ENCODE measurements around the gene DGCR6.
"Not testable (repeated sequence)": the region's sequence is repeated elsewhere in the genome, so short reads cannot be mapped to it uniquely, and the experiment has no call there.

Gene DGCR6

DNA sequence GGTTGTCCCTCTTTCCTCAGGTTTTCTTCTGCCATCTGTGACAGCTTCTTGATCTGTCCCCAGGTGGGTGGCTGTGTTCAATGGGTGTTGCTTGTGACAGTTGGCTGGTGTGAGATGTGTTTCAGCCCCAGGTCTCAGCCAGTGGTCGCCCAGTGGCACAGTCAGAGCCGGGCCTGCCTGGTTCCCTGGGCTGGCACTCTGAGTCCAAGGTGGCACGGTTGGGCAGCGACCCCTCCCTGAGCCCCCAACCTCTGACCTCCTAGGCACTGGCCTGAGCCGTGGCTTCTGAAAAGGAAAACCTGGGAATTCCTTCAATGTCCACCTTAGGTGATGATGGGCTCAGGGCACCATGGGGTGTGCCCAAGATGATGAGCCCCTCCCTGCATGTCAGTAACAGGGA is 44.0 kb downstream of the DGCR6 start:
- Histone ChIP-seq H3K36me3 (ENCODE audit: control insufficient read depth in 4 of 4, insufficient read depth in 4 of 4, low read length in 3 of 4) (no peaks in the 10 kb centered on the region), H3K4me3 (ENCODE audit: control insufficient read depth in 1 of 7, extremely low read depth in 1 of 7, insufficient read depth in 4 of 7, low read depth in 2 of 7, low read length in 6 of 7) (no peak overlapping the region), H3K4me1 (ENCODE audit: control extremely low read depth in 1 of 4, control insufficient read depth in 4 of 4, insufficient read depth in 4 of 4, low read length in 3 of 4) (peaks cover 0 to 3% (median 0%) of the 10 kb centered on the region in 4 experiments), H3K9me3 (ENCODE audit: control extremely low read depth in 1 of 5, control insufficient read depth in 4 of 5, insufficient read depth in 2 of 5, low read depth in 1 of 5, low read length in 4 of 5) (no peaks in the 10 kb centered on the region), H3K27me3 (replicated peaks in 2 of 5; ENCODE audit: control insufficient read depth in 4 of 5, insufficient read depth in 5 of 5, low read length in 4 of 5) (peaks cover 0 to 1% (median 0%) of the 10 kb centered on the region in 5 experiments), H3K27ac (ENCODE audit: insufficient read depth in 1 of 2, low read depth in 1 of 2, low read length in 2 of 2, poor library complexity in 1 of 2, severe bottlenecking in 2 of 2) (no peak overlapping the region)
- no peak for DNase-seq
- 100% methylated on average over 4 of the region's 5 CpGs for WGBS (ENCODE audit: insufficient coverage)
- ChIA-PET CTCF (no interaction called here), POLR2A (no interaction called here)

DNA sequence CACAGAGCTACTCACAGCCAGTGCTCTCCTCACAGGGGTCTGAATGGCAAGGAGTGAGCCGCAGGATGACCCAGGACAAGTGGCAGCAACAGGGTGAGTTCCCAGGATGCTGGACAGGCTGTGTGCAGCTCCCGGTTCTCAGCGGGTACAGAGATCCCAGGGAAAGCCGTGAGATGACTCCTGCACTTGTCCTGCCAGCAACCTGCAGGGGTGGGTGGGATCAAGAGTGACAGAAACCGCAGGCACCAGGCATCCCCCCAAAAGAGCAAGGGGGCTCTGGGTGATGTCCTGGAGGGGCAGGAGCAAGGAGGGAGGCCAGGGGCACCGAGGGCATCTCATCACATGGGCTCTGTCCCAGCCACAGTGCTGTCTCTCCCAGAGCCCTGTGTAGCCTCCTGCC is 45.9 kb downstream of the DGCR6 start:
- no peak overlapping the region for H3K27ac ChIP-seq (ENCODE audit: insufficient read depth in 1 of 2, low read depth in 1 of 2, low read length in 2 of 2, poor library complexity in 1 of 2, severe bottlenecking in 2 of 2)
- peaks cover 0 to 1% (median 0%) of the 10 kb centered on the region in 5 experiments for H3K27me3 ChIP-seq (replicated peaks in 2 of 5; ENCODE audit: control insufficient read depth in 4 of 5, insufficient read depth in 5 of 5, low read length in 4 of 5)
- no peaks in the 10 kb centered on the region for H3K9me3 ChIP-seq (ENCODE audit: control extremely low read depth in 1 of 5, control insufficient read depth in 4 of 5, insufficient read depth in 2 of 5, low read depth in 1 of 5, low read length in 4 of 5)
- POLR2A ChIA-PET = interaction anchor here (0.7 kb wide), 1 partner anchor 98 kb away, joined by 3 read pairs; no protein-coding TSS in a partner anchor
- no peak for DNase-seq
- peaks cover 0 to 3% (median 0%) of the 10 kb centered on the region in 4 experiments for H3K4me1 ChIP-seq (ENCODE audit: control extremely low read depth in 1 of 4, control insufficient read depth in 4 of 4, insufficient read depth in 4 of 4, low read length in 3 of 4)
- H3K4me3 ChIP-seq (ENCODE audit: control insufficient read depth in 1 of 7, extremely low read depth in 1 of 7, insufficient read depth in 4 of 7, low read depth in 2 of 7, low read length in 6 of 7) = no peak overlapping the region
- H3K36me3 ChIP-seq (ENCODE audit: control insufficient read depth in 4 of 4, insufficient read depth in 4 of 4, low read length in 3 of 4) = no peaks in the 10 kb centered on the region
- CTCF ChIA-PET = no interaction called here
- WGBS (ENCODE audit: insufficient coverage) = 91% methylated on average over 4 of the region's 6 CpGs

DNA sequence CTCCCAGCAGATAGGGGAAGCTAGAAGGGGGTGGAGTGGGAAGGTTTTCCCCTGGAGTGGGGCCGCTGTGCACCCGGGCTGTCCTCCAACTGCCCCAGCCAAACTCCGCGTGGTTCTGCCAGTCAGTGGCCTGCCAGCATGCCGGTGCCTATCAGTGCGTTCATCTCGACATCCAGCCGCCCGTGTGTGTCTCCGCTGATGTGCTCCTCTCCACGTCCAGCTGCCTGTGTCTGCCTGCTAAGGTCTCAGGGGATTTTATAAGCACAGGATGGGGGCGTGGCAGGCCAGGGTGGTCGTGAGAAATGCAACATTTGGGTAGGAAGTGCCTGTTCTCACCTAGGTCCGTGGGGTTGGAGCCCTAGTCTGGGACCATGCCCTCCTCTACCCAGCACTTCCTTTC is 47.0 kb downstream of the DGCR6 start:
- H3K9me3 ChIP-seq (ENCODE audit: control extremely low read depth in 1 of 5, control insufficient read depth in 4 of 5, insufficient read depth in 2 of 5, low read depth in 1 of 5, low read length in 4 of 5); H3K27me3 ChIP-seq (replicated peaks in 2 of 5; ENCODE audit: control insufficient read depth in 4 of 5, insufficient read depth in 5 of 5, low read length in 4 of 5); H3K36me3 ChIP-seq (ENCODE audit: control insufficient read depth in 4 of 4, insufficient read depth in 4 of 4, low read length in 3 of 4); H3K4me1 ChIP-seq (ENCODE audit: control extremely low read depth in 1 of 4, control insufficient read depth in 4 of 4, insufficient read depth in 4 of 4, low read length in 3 of 4); H3K4me3 ChIP-seq (ENCODE audit: control insufficient read depth in 1 of 7, extremely low read depth in 1 of 7, insufficient read depth in 4 of 7, low read depth in 2 of 7, low read length in 6 of 7); H3K27ac ChIP-seq (ENCODE audit: insufficient read depth in 1 of 2, low read depth in 1 of 2, low read length in 2 of 2, poor library complexity in 1 of 2, severe bottlenecking in 2 of 2); CTCF ChIA-PET; DNase-seq; POLR2A ChIA-PET: not testable (repeated sequence)
- WGBS (ENCODE audit: insufficient coverage) = 72% methylated on average over 10 of the region's 14 CpGs

DNA sequence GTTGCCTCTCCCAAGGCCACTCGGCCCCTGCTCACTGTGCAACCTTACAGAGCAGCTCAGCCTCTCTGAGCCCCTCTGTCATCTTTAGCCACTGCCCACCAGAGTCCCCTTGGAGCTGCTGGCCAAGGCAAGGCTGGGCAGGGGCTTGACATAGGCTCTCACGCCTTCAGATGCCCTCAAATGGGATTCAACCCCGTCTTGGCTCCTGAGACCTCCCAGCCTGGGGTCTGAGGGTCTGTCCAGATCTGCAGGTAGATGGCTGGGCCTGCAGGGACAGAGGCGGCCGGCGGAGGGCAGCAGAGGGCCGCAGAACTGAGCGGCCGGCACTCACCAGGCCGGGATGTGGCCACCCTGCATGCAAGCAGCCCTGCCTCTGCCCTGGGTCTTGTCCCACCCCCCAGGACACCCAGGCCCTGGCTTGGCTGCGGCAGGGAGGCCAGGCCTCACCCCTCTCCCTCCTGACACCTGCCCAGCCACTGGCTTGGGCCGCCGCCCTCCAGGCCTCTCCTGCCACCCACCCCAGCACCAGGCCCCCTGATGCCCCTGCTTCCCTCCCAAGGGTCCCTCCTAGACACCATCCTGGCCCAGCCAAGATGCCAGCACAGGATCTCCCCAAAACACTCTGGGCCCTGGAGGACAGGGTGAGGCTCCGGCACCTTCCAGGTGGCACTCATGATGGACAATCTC is 48.3 kb downstream of the DGCR6 start:
- POLR2A ChIA-PET = not testable (repeated sequence)

DNA sequence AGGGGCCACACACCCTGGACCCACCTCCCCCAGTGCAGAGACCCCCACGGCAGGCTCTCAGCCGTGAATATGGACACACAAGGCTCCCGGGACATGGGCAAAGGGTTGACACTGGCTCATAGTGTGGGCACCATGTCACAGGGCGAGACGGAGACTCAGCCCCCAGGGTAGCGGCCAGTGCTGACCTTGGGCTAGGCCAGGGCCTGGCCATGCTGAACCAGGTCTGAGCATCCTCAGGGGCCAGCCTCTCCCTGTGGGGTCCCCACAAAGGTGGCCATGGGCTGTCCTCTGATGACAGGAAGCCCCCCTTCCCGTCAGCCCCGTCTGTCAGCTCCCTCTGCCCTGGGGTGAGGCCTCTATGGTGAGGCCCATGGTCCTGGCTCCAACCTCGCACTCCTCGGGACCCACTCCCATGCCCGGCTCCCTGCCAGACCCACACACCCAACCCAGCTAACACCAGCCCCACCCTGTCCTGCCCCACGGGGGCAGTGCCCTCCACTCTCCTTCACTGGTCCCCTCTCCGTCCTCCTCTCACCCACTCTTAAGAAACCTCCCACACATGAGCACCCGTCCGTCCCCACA is 49.0 kb downstream of the DGCR6 start:
- no peak for DNase-seq
- Histone ChIP-seq H3K9me3 (ENCODE audit: control extremely low read depth in 1 of 5, control insufficient read depth in 4 of 5, insufficient read depth in 2 of 5, low read depth in 1 of 5, low read length in 4 of 5) (no peaks in the 10 kb centered on the region), H3K4me3 (ENCODE audit: control insufficient read depth in 1 of 7, extremely low read depth in 1 of 7, insufficient read depth in 4 of 7, low read depth in 2 of 7, low read length in 6 of 7) (no peak overlapping the region), H3K27ac (ENCODE audit: insufficient read depth in 1 of 2, low read depth in 1 of 2, low read length in 2 of 2, poor library complexity in 1 of 2, severe bottlenecking in 2 of 2) (no peak overlapping the region), H3K36me3 (ENCODE audit: control insufficient read depth in 4 of 4, insufficient read depth in 4 of 4, low read length in 3 of 4) (no peaks in the 10 kb centered on the region), H3K27me3 (replicated peaks in 2 of 5; ENCODE audit: control insufficient read depth in 4 of 5, insufficient read depth in 5 of 5, low read length in 4 of 5) (no peaks in the 10 kb centered on the region), H3K4me1 (ENCODE audit: control extremely low read depth in 1 of 4, control insufficient read depth in 4 of 4, insufficient read depth in 4 of 4, low read length in 3 of 4) (no peaks in the 10 kb centered on the region)
- WGBS (ENCODE audit: insufficient coverage) = 89% methylated on average over 13 of the region's 15 CpGs
- CTCF ChIA-PET = interaction anchor here (1.0 to 1.4 kb wide), 2 partner anchors 48 to 190 kb away, joined by 3 to 4 read pairs; partner anchors contain the start of genes DGCR6 and ESS2
- POLR2A ChIA-PET = no interaction called here

More for the DNA sequence above, 48.3 kb downstream of the DGCR6 start:
- H3K9me3 ChIP-seq (ENCODE audit: control extremely low read depth in 1 of 5, control insufficient read depth in 4 of 5, insufficient read depth in 2 of 5, low read depth in 1 of 5, low read length in 4 of 5); H3K4me3 ChIP-seq (ENCODE audit: control insufficient read depth in 1 of 7, extremely low read depth in 1 of 7, insufficient read depth in 4 of 7, low read depth in 2 of 7, low read length in 6 of 7); CTCF ChIA-PET; H3K36me3 ChIP-seq (ENCODE audit: control insufficient read depth in 4 of 4, insufficient read depth in 4 of 4, low read length in 3 of 4); H3K27ac ChIP-seq (ENCODE audit: insufficient read depth in 1 of 2, low read depth in 1 of 2, low read length in 2 of 2, poor library complexity in 1 of 2, severe bottlenecking in 2 of 2); H3K4me1 ChIP-seq (ENCODE audit: control extremely low read depth in 1 of 4, control insufficient read depth in 4 of 4, insufficient read depth in 4 of 4, low read length in 3 of 4); H3K27me3 ChIP-seq (replicated peaks in 2 of 5; ENCODE audit: control insufficient read depth in 4 of 5, insufficient read depth in 5 of 5, low read length in 4 of 5): not testable (repeated sequence)
- WGBS (ENCODE audit: insufficient coverage) = 12% methylated on average over 7 of the region's 14 CpGs
- DNase-seq = peak; percentile 28 to 64 (median 61)

DNA sequence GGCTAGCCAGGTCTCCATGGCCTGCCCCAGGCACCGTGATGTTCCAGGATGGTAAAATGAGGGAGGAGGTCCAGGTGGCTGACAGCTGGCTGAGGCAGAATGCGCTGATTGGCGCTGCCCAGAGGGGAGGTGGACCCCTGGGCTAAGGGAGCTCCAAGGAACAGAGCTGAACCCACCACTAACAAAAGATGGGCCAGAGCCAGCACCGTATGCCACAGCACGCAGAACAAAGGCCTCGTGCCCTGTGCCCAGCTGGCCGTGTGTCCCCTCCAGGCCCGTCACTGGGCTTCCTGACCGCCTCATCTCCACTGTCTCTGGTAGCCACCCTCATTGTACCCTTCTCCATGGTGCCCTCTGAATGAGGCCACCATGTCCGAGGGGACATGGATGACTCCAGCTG is 49.6 kb downstream of the DGCR6 start:
- no peaks in the 10 kb centered on the region for H3K36me3 ChIP-seq (ENCODE audit: control insufficient read depth in 4 of 4, insufficient read depth in 4 of 4, low read length in 3 of 4)
- H3K4me3 ChIP-seq (ENCODE audit: control insufficient read depth in 1 of 7, extremely low read depth in 1 of 7, insufficient read depth in 4 of 7, low read depth in 2 of 7, low read length in 6 of 7) = no peak overlapping the region
- WGBS (ENCODE audit: insufficient coverage) = 90% methylated on average over 9 of the region's 10 CpGs
- no peaks in the 10 kb centered on the region for H3K9me3 ChIP-seq (ENCODE audit: control extremely low read depth in 1 of 5, control insufficient read depth in 4 of 5, insufficient read depth in 2 of 5, low read depth in 1 of 5, low read length in 4 of 5)
- DNase-seq = no peak
- no peak overlapping the region for H3K27ac ChIP-seq (ENCODE audit: insufficient read depth in 1 of 2, low read depth in 1 of 2, low read length in 2 of 2, poor library complexity in 1 of 2, severe bottlenecking in 2 of 2)
- CTCF ChIA-PET = interaction anchor here (1.0 to 1.4 kb wide), 2 partner anchors 49 to 189 kb away, joined by 3 to 4 read pairs; partner anchors contain the start of genes DGCR6 and ESS2
- H3K4me1 ChIP-seq (ENCODE audit: control extremely low read depth in 1 of 4, control insufficient read depth in 4 of 4, insufficient read depth in 4 of 4, low read length in 3 of 4) = no peaks in the 10 kb centered on the region
- H3K27me3 ChIP-seq (replicated peaks in 2 of 5; ENCODE audit: control insufficient read depth in 4 of 5, insufficient read depth in 5 of 5, low read length in 4 of 5) = no peaks in the 10 kb centered on the region
- POLR2A ChIA-PET = no interaction called here

DNA sequence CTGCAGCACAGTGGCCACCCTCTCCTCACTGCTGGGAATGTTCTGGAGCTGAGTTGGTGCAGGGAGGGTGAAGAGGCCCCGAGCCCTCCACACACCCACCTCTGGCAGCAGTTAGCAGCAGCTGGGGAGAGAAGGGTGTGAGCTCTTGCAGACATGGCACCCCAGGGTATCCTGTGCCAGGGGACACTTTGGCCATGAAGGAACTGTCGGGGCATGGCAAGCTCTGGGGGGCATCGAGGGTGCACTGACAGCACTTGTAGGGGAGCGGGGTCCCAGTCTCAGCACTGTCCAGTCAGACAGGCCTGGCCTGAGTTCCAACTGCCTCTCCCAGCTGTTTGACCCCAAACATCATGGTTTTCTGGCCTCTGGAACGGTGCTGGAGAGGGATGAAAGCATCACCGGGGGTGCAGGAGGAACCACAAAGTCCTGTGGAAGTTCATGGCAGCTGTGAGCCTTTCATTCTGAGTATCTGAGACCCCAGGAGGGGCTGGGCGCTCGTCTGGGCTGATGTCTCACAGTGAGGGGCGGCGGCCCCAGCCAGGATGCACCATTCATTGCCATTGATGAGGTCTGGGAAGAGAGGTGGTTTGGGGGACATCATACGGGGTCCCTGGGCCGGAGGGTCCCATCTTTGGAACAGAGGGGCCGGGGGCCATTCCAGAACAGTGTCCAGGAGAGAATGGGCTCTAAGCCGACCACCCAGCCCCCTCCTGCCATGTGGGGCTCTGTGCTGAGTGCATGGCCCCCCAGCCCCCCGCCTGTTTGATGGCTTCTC is 50.2 kb downstream of the DGCR6 start:
- ChIA-PET POLR2A (interaction anchor here (0.6 kb wide), 1 partner anchor 26 kb away, joined by 3 read pairs; no protein-coding TSS in a partner anchor), CTCF (interaction anchor here (1.0 to 1.4 kb wide), 2 partner anchors 50 to 189 kb away, joined by 3 to 4 read pairs; partner anchors contain the start of genes DGCR6 and ESS2)
- not testable (repeated sequence) for H3K4me3 ChIP-seq (ENCODE audit: control insufficient read depth in 1 of 7, extremely low read depth in 1 of 7, insufficient read depth in 4 of 7, low read depth in 2 of 7, low read length in 6 of 7); DNase-seq; H3K27ac ChIP-seq (ENCODE audit: insufficient read depth in 1 of 2, low read depth in 1 of 2, low read length in 2 of 2, poor library complexity in 1 of 2, severe bottlenecking in 2 of 2); H3K9me3 ChIP-seq (ENCODE audit: control extremely low read depth in 1 of 5, control insufficient read depth in 4 of 5, insufficient read depth in 2 of 5, low read depth in 1 of 5, low read length in 4 of 5); H3K36me3 ChIP-seq (ENCODE audit: control insufficient read depth in 4 of 4, insufficient read depth in 4 of 4, low read length in 3 of 4); H3K27me3 ChIP-seq (replicated peaks in 2 of 5; ENCODE audit: control insufficient read depth in 4 of 5, insufficient read depth in 5 of 5, low read length in 4 of 5); H3K4me1 ChIP-seq (ENCODE audit: control extremely low read depth in 1 of 4, control insufficient read depth in 4 of 4, insufficient read depth in 4 of 4, low read length in 3 of 4)
- 81% methylated on average over 5 of the region's 15 CpGs for WGBS (ENCODE audit: insufficient coverage)

Data from common myeloid progenitor, CD34-positive (primary cell).